MM.1S (cell line): ENCODE data around the gene CPEB2.

Source experiments
- DNase-seq: peaks from one replicate; pipeline ENCODE4 v3.0.0-alpha.2; 2015
- H2AFZ ChIP-seq: fragments of 300-600 bp; sonication (generic); 2 replicates; pipeline ENCODE4 v1.6.0; 2016; ENCODE audit warnings: antibody characterized with exemption, low read length
- H3F3A ChIP-seq: fragments of 300-600 bp; sonication (generic); 2 replicates; pipeline ENCODE4 v1.6.1; 2016; ENCODE audit warnings: mild to moderate bottlenecking, antibody characterized with exemption, low read length, moderate library complexity, mixed read lengths; ENCODE audit not compliant: insufficient read depth
- H3K27ac ChIP-seq: fragments of 300-600 bp; sonication (generic); 2 replicates; pipeline ENCODE4 v1.5.1; 2016; ENCODE audit warnings: mild to moderate bottlenecking, low read length
- H3K27me3 ChIP-seq: fragments of 300-600 bp; sonication (generic); replicated peaks from 2 replicates; pipeline ENCODE4 v1.6.0; 2016; ENCODE audit warnings: low read length; ENCODE audit not compliant: insufficient read depth
- H3K36me3 ChIP-seq: fragments of 300-600 bp; sonication (generic); replicated peaks from 2 replicates; pipeline ENCODE4 v1.6.1; 2016; ENCODE audit warnings: mild to moderate bottlenecking, low read length, mixed read lengths; ENCODE audit not compliant: insufficient read depth
- H3K4me1 ChIP-seq: fragments of 300-600 bp; sonication (generic); 2 replicates; pipeline ENCODE4 v1.6.1; 2016; ENCODE audit warnings: low read length, mixed read lengths
- H3K4me2 ChIP-seq: fragments of 300-600 bp; sonication (generic); 2 replicates; pipeline ENCODE4 v1.6.0; 2016; ENCODE audit warnings: low read depth, low read length
- H3K4me3 ChIP-seq: fragments of 300-600 bp; sonication (generic); 2 replicates; pipeline ENCODE4 v1.5.1; 2016; ENCODE audit warnings: low read length, mixed read lengths
- H3K79me2 ChIP-seq: fragments of 300-600 bp; sonication (generic); 2 replicates; pipeline ENCODE4 v1.6.1; 2016; ENCODE audit warnings: mixed run types, low read length, mixed read lengths
- H3K9ac ChIP-seq: fragments of 300-600 bp; sonication (generic); 2 replicates; pipeline ENCODE4 v1.6.1; 2016; ENCODE audit warnings: low read length, mixed read lengths
- H3K9me2 ChIP-seq: fragments of 300-600 bp; sonication (generic); replicated peaks from 2 replicates; pipeline ENCODE4 v1.6.1; 2016; ENCODE audit warnings: mild to moderate bottlenecking, low read length, mixed read lengths; ENCODE audit not compliant: insufficient read depth
- H3K9me3 ChIP-seq: fragments of 300-600 bp; sonication (generic); replicated peaks from 2 replicates; pipeline ENCODE4 v1.6.1; 2016; ENCODE audit warnings: mild to moderate bottlenecking, low read length, mixed read lengths; ENCODE audit not compliant: insufficient read depth
- H4K20me1 ChIP-seq: fragments of 300-600 bp; sonication (generic); 2 replicates; pipeline ENCODE4 v1.6.1; 2016; ENCODE audit warnings: mild to moderate bottlenecking, low read length, moderate library complexity, mixed read lengths; ENCODE audit not compliant: insufficient read depth
- EZH2 ChIP-seq: fragments of 300-600 bp; sonication (generic); optimal IDR thresholded peaks from 2 replicates; pipeline ENCODE3; 2017; ENCODE audit warnings: low read depth, mild to moderate bottlenecking, antibody characterized with exemption, low read length, mixed read lengths
- EZH2phosphoT487 ChIP-seq: fragments of 300-600 bp; sonication (generic); IDR thresholded peaks from 2 replicates; pipeline ENCODE4 v1.6.1; 2018; ENCODE audit warnings: antibody characterized with exemption, low read length
- TF ChIP-seq, protein P1 (sequence below): fragments of 300-600 bp; sonication (generic); IDR thresholded peaks from 2 replicates; pipeline ENCODE4 v1.5.1; 2016; ENCODE audit warnings: antibody characterized with exemption, low read length, mixed read lengths

Gene CPEB2

DNA sequence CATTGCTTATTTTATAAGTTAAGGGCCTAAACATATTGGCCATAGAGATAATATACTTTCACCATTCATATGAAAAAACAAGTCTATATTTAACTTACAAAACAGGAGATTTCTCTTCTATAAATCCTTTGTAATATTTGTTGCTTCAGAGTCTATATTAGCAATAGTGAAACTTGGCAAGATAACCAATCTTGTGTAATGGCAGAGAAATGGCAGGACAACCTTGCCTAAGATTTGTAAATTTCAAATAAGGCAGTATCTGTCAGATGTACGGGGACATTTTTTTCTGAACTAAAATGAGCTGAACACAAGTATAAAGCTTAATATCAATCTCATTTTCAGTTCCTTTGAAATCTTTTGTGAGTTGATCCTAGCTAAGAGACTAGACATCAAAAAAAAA, 17.8 kb upstream of the CPEB2 start:
- no peaks in the 10 kb centered on the region for H3F3A ChIP-seq
- no peak overlapping the region for H3K9ac ChIP-seq
- H3K9me3 ChIP-seq: no peaks in the 10 kb centered on the region
- DNase-seq: no peak
- H3K27ac ChIP-seq: no peak overlapping the region
- no peaks in the 10 kb centered on the region for H3K27me3 ChIP-seq
- H3K4me1 ChIP-seq: no peaks in the 10 kb centered on the region
- no peak overlapping the region for H2AFZ ChIP-seq
- no peaks in the 10 kb centered on the region for H3K9me2 ChIP-seq
- no peaks in the 10 kb centered on the region for H4K20me1 ChIP-seq
- H3K4me3 ChIP-seq: no peak overlapping the region
- no peaks in the 10 kb centered on the region for H3K36me3 ChIP-seq
- no peak overlapping the region for H3K4me2 ChIP-seq
- H3K79me2 ChIP-seq: no peaks in the 10 kb centered on the region
- TF ChIP-seq, protein P1, sequence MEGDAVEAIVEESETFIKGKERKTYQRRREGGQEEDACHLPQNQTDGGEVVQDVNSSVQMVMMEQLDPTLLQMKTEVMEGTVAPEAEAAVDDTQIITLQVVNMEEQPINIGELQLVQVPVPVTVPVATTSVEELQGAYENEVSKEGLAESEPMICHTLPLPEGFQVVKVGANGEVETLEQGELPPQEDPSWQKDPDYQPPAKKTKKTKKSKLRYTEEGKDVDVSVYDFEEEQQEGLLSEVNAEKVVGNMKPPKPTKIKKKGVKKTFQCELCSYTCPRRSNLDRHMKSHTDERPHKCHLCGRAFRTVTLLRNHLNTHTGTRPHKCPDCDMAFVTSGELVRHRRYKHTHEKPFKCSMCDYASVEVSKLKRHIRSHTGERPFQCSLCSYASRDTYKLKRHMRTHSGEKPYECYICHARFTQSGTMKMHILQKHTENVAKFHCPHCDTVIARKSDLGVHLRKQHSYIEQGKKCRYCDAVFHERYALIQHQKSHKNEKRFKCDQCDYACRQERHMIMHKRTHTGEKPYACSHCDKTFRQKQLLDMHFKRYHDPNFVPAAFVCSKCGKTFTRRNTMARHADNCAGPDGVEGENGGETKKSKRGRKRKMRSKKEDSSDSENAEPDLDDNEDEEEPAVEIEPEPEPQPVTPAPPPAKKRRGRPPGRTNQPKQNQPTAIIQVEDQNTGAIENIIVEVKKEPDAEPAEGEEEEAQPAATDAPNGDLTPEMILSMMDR: no peak
- TF ChIP-seq EZH2phosphoT487: no peak
- TF ChIP-seq EZH2: no peak

DNA sequence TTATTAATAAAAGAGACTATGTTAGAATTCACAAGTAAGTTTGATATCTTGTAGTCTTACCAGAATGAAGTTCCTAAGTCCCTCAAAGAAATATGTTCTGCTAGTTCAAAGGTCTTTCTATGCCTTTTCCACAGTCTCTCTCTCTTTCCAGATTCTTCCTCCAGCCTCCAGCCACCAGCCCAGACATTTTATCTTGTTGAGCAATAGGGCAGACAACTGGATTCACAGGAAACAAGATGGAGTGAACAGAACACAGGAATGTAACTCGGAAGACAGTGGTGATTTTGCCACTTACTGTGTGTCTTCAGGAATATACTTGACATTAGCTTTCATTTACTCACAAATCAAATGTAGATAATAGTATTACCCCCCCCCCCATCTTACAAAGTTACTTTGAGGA, 17.1 kb upstream of the CPEB2 start:
- Histone ChIP-seq H3K4me3 (no peak overlapping the region), H3K9me3 (no peaks in the 10 kb centered on the region), H3K9ac (no peak overlapping the region), H4K20me1 (no peaks in the 10 kb centered on the region), H2AFZ (no peak overlapping the region), H3K36me3 (no peaks in the 10 kb centered on the region), H3K9me2 (no peaks in the 10 kb centered on the region), H3K4me1 (no peaks in the 10 kb centered on the region), H3K79me2 (no peaks in the 10 kb centered on the region), H3F3A (no peaks in the 10 kb centered on the region), H3K27ac (no peak overlapping the region), H3K4me2 (no peak overlapping the region), H3K27me3 (no peaks in the 10 kb centered on the region)
- no peak for TF ChIP-seq EZH2phosphoT487
- TF ChIP-seq, protein P1: no peak
- TF ChIP-seq EZH2: no peak
- DNase-seq: no peak

DNA sequence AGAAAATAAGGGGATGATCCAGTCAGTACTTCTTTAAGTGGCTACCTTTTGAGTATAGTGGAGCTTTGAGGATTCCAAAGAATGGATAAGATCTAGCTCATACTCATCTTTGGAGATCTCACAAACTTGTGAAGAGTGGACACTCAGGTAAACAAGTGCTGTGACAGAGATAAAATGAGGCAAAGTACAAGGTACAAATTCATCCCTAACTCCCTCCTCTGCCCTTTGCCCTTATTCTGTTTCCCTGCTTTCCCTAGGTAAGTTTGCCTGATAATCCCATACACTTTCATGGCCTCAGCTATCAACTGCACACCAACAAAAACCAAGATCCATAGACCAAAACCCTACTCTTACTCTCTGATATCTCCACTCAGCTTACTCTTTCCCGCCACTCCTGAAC, 16.4 kb upstream of the CPEB2 start:
- Histone ChIP-seq H3K79me2 (no peaks in the 10 kb centered on the region), H3F3A (no peaks in the 10 kb centered on the region), H3K27me3 (no peaks in the 10 kb centered on the region), H3K9ac (no peak overlapping the region), H3K36me3 (no peaks in the 10 kb centered on the region), H4K20me1 (no peaks in the 10 kb centered on the region), H3K9me3 (no peaks in the 10 kb centered on the region), H3K9me2 (no peaks in the 10 kb centered on the region), H3K4me1 (no peaks in the 10 kb centered on the region), H3K4me2 (no peak overlapping the region), H3K4me3 (no peak overlapping the region), H3K27ac (no peak overlapping the region), H2AFZ (no peak overlapping the region)
- TF ChIP-seq EZH2phosphoT487: no peak
- DNase-seq: no peak

DNA sequence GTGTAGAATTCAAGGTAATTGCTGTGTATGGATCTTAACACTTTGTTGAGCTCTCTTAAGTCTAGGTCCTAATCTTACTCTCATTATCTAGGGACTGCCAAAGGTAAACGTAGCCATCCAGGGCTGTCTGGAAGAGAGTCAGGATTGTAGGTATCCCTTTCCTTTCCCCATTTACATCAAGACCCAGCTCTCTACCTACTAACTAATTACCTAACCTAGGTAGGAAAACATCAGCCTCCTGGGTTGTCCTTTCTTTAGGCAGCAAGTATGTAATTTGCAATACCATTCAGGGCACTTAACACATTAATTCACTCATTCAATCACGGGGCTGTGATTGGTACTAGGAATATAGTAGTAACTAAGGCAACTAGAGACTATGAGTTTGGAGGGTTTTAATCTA, 15.2 kb upstream of the CPEB2 start:
- no peaks in the 10 kb centered on the region for H3K4me1 ChIP-seq
- no peaks in the 10 kb centered on the region for H4K20me1 ChIP-seq
- H3K9ac ChIP-seq: no peak overlapping the region
- H3K9me2 ChIP-seq: no peaks in the 10 kb centered on the region
- TF ChIP-seq, protein P1: no peak
- TF ChIP-seq EZH2phosphoT487: no peak
- TF ChIP-seq EZH2: no peak
- no peak overlapping the region for H3K4me2 ChIP-seq
- H3K9me3 ChIP-seq: no peaks in the 10 kb centered on the region
- no peaks in the 10 kb centered on the region for H3K79me2 ChIP-seq
- H3F3A ChIP-seq: no peaks in the 10 kb centered on the region
- H3K27ac ChIP-seq: no peak overlapping the region
- no peak overlapping the region for H2AFZ ChIP-seq
- DNase-seq: no peak
- no peak overlapping the region for H3K4me3 ChIP-seq
- no peaks in the 10 kb centered on the region for H3K27me3 ChIP-seq
- H3K36me3 ChIP-seq: no peaks in the 10 kb centered on the region
